NCI-H2196 (cell line): ENCODE measurements around the gene MRPL47.
"Not testable (repeated sequence)": the region's sequence is repeated elsewhere in the genome, so short reads cannot be mapped to it uniquely, and the experiment has no call there.

Experiments used
- DNase-seq: peaks from one replicate; lab custom pipeline; 2025; ENCODE audit not compliant: unreplicated experiment; lab: John Stamatoyannopoulos, UW

Gene MRPL47

DNA sequence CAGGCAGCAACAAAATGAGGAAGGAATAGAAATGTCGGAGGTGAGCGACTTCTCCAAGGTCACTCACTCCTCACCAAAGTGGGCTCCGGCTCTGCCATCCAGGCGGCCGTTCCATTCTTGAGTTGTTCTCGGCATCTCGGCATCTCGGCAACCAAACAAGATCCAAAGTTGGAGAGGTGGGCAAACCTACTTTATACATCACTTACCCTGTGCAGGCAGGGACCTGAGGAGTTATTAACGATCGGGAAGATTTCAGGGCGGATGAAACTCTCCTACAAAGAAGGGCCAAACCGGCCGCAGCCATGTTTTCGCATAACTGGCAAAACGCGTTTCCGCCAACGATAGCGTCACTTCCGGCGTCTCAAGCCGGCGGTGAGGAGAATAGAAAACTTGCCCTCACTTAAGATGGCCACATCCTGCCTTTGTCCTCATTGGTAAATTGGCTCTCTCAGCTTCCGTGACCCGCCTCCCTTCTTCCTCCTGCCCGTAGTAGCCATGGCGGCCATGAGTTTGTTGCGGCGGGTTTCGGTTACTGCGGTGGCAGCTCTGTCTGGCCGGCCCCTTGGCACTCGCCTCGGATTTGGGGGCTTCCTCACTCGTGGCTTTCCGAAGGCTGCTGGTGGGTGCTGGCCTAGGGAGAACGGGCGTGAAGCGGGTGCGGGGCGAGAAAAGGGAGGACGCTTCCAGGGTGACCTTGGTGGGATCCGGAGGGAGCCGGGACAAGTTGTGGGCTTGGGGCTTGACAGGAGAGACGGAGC lies at the start of gene MRPL47, which contains the start of gene NDUFB5:
TSS of gene MRPL47 (minus strand) at position 318 of the 758 bp plus-strand sequence. CDS start at position 304, 14 bp downstream.
TSS of gene NDUFB5 (plus strand) at position 474 of the 758 bp plus-strand sequence. CDS start at position 496, 22 bp downstream.
- peak; percentile 99 for DNase-seq

- DNase-seq, result peak; percentile 63
These were observed 48.8 kb upstream of the MRPL47 start for GRCh38 chr3:179653096-179653797.

- peak; percentile 84 for DNase-seq
These were observed 48.1 kb upstream of the MRPL47 start, which contains the start of gene USP13 for GRCh38 chr3:179652447-179653095. USP13 (plus strand) TSS chr3:179653040; CDS start chr3:179653226, 186 bp downstream.

DNA sequence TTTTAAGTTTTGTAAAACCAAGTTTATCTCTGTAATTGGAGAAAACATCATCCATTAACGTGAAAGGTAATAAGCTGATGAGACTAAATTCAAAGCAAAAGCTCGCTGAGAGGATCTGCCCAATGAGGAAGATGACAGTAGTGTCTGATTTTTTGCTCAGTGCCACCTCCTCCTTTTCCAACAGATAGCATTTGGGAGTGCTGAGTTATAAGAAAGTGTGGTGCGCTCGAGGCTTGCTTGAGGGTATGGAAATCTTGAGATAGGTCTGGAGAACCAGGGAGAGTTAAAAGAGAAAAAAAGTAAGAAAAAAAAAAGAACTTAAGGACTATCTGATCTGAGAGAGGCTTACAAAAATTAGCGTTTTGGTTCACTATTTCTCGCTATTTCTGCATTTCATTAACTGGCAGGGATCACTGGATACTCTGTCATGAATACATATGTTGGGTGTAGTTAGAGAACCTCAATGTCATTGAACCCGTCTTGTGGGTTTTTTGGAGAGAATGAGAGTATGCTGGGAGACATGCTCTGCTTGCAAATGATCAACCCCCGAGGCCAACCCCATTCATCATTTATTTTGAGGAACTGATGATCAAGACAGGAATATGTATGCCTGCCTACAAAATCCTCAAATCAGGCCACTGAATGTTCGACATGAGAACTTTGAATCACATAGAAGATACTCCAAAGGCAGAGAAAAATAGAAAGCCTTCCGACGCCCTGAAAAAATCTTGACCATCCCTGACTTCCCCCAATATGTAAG lies 47.4 kb upstream of the MRPL47 start:
- DNase-seq, result no peak

- DNase-seq, result no peak
These were observed 41.7 kb upstream of the MRPL47 start for GRCh38 chr3:179646177-179646576.

GRCh38 chr3:179643837-179644236 lies 39.4 kb upstream of the MRPL47 start:
- not testable (repeated sequence) for DNase-seq

- no peak for DNase-seq
These were observed 38.4 kb upstream of the MRPL47 start for GRCh38 chr3:179642871-179643270.

- no peak for DNase-seq
These were observed 36.0 kb upstream of the MRPL47 start for GRCh38 chr3:179640469-179640868.

- no peak for DNase-seq
These were observed 26.5 kb upstream of the MRPL47 start for GRCh38 chr3:179630753-179631451.

DNA sequence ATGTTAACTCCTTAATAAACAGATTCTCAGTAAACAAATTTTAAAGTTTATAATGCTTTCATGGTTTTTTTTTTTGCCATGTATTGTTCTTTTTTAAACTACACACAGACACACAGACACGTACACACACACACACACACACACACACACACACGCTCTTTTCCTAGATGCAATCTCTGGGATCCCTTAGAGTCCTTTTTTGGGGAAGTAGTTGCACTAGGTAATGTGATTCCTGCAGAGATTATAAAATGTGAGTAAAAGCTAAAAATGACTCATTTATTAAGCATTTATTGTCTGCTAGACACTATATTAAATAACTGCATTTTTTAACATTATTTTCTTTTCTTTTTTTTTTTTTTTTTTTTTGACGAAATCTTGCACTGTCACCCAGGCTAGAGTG lies 20.0 kb upstream of the MRPL47 start:
- DNase-seq, result no peak

- DNase-seq, result no peak
These were observed 17.6 kb upstream of the MRPL47 start for GRCh38 chr3:179622023-179622422.

DNA sequence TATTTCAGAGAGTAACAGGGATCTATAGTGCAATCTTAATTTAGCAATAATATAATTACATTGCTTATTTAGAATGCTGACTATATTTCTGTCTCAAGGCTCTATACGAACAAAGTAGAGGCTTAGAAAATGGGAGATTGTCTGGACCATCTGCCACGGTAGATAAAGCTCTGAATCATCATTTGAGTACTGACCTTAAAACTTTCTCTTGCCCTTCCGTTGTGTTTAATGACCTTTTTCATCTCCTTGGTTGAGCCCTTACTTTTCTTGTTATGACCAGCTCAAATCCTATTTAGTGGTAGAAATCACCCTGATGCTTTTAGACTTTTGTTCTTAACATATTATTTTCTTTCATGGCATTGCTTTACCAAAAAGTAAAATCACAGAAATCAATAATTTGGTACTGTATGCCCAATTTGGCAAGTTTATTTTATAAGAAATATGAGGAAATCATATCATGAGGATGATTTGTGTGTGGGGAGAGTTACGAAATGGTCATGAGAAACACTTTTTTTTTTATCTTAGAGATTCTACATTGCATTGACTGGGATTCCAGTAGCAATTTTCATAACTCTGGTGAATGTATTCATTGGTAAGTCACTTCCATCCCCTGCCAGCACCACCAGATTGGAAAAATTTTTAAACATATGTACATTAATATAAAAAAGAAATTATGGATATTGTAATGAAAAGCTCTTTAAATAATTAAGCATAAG lies 11.2 kb upstream of the MRPL47 start:
- no peak for DNase-seq

DNA sequence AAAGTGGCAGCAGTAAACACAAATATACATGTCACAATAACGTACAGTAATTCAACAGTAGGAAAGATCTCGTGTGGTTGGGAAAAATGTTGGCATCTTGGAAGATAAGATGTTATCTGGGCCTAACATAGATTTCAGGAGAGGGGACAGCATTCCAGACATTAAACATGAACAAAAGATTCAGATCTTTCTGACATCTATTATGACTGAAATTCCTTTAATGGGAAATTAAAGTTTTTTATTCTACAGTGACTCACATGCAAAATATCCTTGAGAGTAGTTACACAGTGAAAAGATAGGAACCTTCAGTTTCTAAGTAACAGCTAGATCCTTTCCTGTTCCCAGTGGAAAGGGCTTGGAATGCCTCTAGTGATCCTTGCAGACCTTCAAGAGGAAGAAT lies 9.4 kb upstream of the MRPL47 start:
- DNase-seq, result no peak

GRCh38 chr3:179610066-179610465 lies 5.6 kb upstream of the MRPL47 start:
- no peak for DNase-seq

DNA sequence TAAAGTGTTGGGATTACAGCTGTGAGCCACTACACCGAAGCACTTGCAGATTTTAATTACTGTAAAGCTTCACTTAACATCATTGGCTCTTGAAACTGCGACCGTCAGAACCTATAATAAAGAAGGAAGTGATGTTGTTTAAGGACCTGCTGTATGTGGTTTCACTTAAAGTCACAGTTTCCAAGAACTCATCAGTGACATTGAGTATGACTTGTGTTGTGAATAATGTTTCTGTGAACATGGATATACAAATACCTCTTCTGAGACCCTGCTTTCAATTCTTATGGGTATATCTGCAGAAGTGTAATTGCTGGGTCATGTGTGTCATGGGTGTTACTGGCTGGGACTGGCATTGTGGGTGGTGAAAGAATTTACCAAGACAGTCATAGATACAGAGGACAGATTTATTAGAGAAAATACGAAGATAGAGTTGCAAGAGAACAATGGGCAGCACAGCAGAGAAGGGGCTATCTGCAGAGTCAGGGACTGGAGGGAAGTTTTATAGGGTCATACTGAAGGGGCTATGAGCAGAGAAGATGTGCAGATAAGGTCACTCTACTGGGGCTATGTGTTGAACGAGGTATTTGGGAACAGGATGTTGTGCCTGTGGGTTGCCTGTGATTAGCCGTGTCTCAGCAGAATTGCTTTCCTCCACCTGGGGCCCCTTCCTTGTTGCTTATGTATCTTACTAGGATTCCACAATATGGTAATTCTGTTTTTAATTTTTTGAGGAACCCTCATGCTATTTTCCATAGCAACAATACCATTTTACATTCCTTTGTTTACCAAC lies 4.7 kb upstream of the MRPL47 start:
- no peak for DNase-seq

GRCh38 chr3:179606534-179607085 lies 2.2 kb upstream of the MRPL47 start:
- no peak for DNase-seq

DNA sequence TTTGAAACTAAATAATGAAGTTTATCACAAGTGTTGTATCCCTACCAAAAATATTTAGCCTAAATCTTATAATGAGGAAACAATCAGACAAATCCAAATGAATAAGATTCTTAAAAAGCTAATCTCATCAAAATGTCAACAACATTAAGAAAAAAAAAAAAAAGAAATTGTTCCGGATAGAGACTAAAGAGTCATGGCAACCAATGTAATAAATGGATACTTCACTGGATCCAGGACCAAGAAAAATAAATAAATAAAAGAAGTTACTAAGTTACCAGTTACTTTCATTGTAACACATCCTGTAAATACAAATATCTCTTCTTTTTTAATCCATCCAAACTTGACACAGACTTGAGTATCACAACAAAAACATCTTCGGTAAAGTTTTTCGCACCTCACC lies 607 bp downstream of the MRPL47 start:
- DNase-seq, result no peak

- no peak for DNase-seq
These were observed 1.1 kb downstream of the MRPL47 start for GRCh38 chr3:179603321-179603720.

- DNase-seq, result no peak
These were observed 4.9 kb downstream of the MRPL47 start for GRCh38 chr3:179599531-179599930.
